ENCODE data around the gene DMBT1. TPM values are rescaled to one million over a fixed set of nuclear protein-coding genes. Genes with fewer than 3 reads are reported as not detected.

DMBT1 gene
- total and polyA plus RNA-seq, 2 of the 4 experiments (the other 2 are of a cell fraction) = under 0.01 TPM; not detected in 1

GRCh38 chr10:122671355-122671754 lies 110.8 kb downstream of the DMBT1 start:
- H3K36me3 ChIP-seq (ENCODE audit: control insufficient read depth, insufficient read depth, low read length) = no peaks in the 10 kb centered on the region
- ChIA-PET CTCF (no interaction called here), POLR2A (ENCODE audit: unreplicated experiment) (no interaction called here)
- H3K4ac ChIP-seq (ENCODE audit: low read depth, low read length) = no peak overlapping the region
- H2BK5ac ChIP-seq (ENCODE audit: low read depth, low read length, poor library complexity, severe bottlenecking) = no peak overlapping the region
- no peak overlapping the region for H2AK9ac ChIP-seq (replicated peaks; ENCODE audit: low read depth, low read length, poor library complexity)
- dilution Hi-C loops (cut with HindIII; ENCODE audit: low sequenced_read_pairs, unreplicated experiment) = no loop called here
- H2AFZ ChIP-seq (replicated peaks; ENCODE audit: low read length, poor library complexity) = no peak overlapping the region
- H3K4me1 ChIP-seq (ENCODE audit: control insufficient read depth, insufficient read depth, low read length) = no peaks in the 10 kb centered on the region
- no peaks in the 10 kb centered on the region; the same call in 1 of the 2 replicates for H3K9me3 ChIP-seq (ENCODE audit: control insufficient read depth, insufficient read depth, low read length)
- no peak overlapping the region for H2AK5ac ChIP-seq (ENCODE audit: low read depth, low read length)
- no peak overlapping the region for H4K8ac ChIP-seq (ENCODE audit: low read depth in 2 of 2, low read length in 2 of 2)
- no peaks in the 10 kb centered on the region for H3K27me3 ChIP-seq (ENCODE audit: control insufficient read depth, insufficient read depth, low read length)
- H3K27ac ChIP-seq (ENCODE audit: insufficient read depth, low read length) = no peak overlapping the region
- ATAC-seq (ENCODE audit: low read depth) (no peak), DNase-seq (no peak)
- in situ Hi-C loops (cut with MboI; ENCODE audit: low sequenced_read_pairs) = loop anchor here (25.0 kb wide), 1 partner anchor 891 kb away; no protein-coding TSS in a partner anchor
- TF ChIP-seq CHD1 (IDR thresholded peaks at IDR 0.05; ENCODE audit: low read depth, low read length) = no peak
- no peak for TF ChIP-seq USF2 (IDR thresholded peaks at IDR 0.05; ENCODE audit: low read depth, low read length)
- no peak for TF ChIP-seq MAFK (IDR thresholded peaks at IDR 0.05; ENCODE audit: low read depth, low read length)
- no peak for TF ChIP-seq NFE2L2 (IDR thresholded peaks at IDR 0.05; ENCODE audit: low read depth, low read length)
- 0 out of 2 replicates have a peak, but pooled peaks have one; percentile 13 for TF ChIP-seq CEBPB (IDR thresholded peaks at IDR 0.05; ENCODE audit: low read depth, low read length)
- no peak for TF ChIP-seq ELK1 (IDR thresholded peaks at IDR 0.05; ENCODE audit: borderline replicate concordance, low read depth, low read length)
- TF ChIP-seq MAZ (IDR thresholded peaks at IDR 0.05; ENCODE audit: borderline replicate concordance, low read depth, low read length) = no peak
- H3K18ac ChIP-seq (ENCODE audit: low read depth, low read length) = no peak overlapping the region
- intact Hi-C loops (cut with micrococcal nuclease) = no loop called here
- BruUV-seq (replicated peaks) = no TSS peak
- no peak overlapping the region for H4K91ac ChIP-seq (ENCODE audit: insufficient read depth, low read depth, low read length)
- no CpG with 5 or more reads among the region's 3 CpGs for WGBS, 2 experiments (ENCODE audit: extremely low coverage in 2 of 2, insufficient read length in 1 of 2)
- H4K5ac ChIP-seq (ENCODE audit: low read depth, low read length) = no peak overlapping the region
- H3K56ac ChIP-seq (ENCODE audit: extremely low read depth, insufficient read depth, low read length) = no peak overlapping the region
- H3K4me2 ChIP-seq (ENCODE audit: low read depth, low read length) = no peak overlapping the region
- H2BK15ac ChIP-seq (ENCODE audit: low read depth, low read length) = no peak overlapping the region
- H3K9me1 ChIP-seq (ENCODE audit: insufficient read depth, low read length) = no peaks in the 10 kb centered on the region
- no peak overlapping the region for H2BK20ac ChIP-seq (ENCODE audit: low read depth, low read length)
- no peak overlapping the region for H3K14ac ChIP-seq (replicated peaks; ENCODE audit: low read depth, low read length)
- no peak overlapping the region for H3K4me3 ChIP-seq (ENCODE audit: insufficient read depth, low read depth, low read length)
- no peak overlapping the region for H3K9ac ChIP-seq (ENCODE audit: low read depth, low read length)
- no peak overlapping the region for H2BK120ac ChIP-seq (ENCODE audit: low read depth, low read length)
- H3K23ac ChIP-seq (ENCODE audit: low read depth, low read length) = no peak overlapping the region
- no peaks in the 10 kb centered on the region for H4K20me1 ChIP-seq (ENCODE audit: insufficient read depth, low read length)
- H3K79me1 ChIP-seq (ENCODE audit: low read depth in 1 of 2, low read length in 2 of 2) = no peaks in the 10 kb centered on the region

All from IMR-90 (cell line).